Measurements from ENCODE around the gene YTHDF1.

The YTHDF1 gene

DNA sequence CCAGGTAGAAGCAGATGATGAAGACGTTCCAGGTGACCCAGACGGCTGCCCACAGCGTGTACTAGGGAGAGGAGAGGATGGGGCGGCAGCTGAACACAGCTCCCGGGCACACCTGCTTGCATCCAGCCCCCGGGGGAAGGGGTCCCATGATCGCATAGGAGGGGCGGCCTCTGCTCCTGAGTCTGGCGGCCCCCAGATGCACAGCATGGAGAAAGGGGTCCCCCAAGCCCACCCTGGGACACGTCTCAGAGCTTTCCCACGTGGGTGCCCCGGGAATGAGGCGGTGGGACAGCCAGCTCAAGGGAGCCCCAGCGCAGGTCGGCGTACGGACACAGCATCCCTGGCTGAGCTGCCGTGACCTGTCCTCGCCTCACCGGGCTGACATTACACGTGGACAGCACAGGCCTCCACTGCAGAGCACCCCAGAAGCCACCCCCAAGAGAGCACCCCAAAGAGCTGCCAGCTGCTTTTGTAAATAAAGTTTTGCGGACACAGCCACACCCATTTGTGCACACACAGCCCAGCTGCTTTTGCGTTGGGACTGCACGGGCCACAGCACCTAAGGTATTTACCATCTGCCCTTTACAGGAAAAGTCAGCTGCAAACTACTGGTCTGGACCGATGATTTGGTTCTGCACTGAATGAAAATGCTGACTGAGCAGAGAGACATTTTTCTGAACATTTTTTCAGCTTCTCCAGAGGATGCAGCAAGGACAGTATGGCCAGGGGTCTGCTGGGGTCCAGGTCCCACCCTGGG lies 33.1 kb upstream of the YTHDF1 start:
- no peak for DNase-seq (ENCODE audit: low read depth)

DNA sequence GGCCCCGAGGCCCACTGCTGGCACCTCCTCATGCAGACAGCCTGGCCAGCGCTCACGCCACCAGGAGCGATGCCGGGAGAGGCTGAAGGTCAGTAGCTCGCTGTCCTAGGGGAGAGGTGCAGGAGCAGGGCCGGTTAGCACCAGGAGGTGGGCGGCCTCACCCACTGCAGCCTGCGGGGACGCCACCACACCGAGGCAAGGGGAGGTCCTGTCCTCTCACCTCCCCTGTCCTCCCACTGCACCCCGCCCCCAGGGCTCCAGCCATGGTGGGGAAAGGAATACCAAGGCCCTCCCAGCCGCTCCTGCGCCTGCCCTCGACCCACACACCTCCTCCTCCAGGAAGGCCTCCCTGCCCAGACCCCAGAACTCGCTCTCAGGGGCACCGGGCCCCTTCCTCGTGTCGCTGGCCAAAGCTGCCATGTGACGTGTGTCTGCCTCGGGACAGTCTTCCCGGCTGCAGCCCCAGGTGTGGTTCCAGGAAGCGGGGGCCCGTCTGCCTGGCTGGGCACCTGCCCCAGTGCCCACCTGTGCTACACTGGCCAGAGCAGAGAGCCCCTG lies 31.8 kb upstream of the YTHDF1 start:
- DNase-seq (ENCODE audit: low read depth) = no peak

DNA sequence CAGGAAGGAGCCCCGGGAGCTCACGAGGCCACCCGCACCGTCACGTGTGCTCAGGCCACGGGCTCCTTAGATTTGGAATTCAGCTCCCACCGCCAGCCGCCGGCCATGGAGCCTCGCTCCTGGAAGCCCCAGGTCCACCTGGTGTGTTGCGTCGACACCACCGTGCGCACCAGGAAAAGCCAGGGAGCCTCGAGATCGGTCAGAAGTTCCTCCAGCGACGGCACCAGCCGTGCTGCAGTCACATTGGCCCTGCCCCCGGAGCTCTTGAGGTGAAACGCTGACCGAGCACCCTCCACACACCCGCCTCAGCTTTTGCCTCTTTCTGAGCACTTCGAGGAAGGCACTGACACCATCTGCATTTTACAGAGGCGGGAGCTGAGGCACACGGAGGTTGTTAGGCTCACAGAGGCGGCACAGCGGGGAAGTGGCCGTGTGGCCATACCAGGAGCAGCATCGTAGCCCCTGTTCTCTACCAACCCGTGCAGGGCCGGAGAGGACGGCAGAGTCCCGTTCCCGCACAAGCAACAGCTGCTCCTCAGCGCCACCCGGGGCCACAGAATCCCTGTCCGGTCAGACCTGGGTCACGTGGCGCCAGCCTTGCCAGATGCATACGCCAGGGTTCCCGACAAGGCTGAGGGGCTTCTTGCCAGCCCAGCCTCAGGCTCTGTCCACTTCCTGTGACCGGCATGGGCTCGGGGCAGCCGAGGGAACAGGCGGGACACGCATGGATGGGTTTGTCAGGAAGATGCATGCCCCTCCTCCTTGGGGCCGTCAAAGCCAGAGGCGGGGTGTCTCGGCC lies 30.8 kb upstream of the YTHDF1 start:
- DNase-seq (ENCODE audit: low read depth) = no peak

DNA sequence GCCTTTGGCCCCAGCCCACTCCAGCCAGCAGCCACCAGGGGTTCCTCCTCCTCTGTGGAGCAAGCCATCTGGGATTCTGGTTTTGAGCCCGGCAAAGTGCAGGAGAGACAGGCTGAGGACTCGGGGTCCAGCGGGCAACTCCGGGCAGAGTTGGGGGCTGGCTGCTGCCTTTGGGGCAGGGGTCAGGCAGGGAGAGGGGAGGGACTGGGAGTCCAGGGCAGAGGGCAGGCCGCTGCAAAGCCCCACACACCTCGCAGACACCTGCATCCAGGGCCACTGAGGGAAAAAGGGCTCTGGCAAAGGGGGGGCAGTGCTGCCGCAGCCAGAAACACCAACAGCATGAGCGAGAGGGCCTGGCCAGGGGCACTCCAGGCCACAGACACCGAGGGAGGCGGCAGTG lies 28.5 kb upstream of the YTHDF1 start:
- DNase-seq (ENCODE audit: low read depth) = no peak

DNA sequence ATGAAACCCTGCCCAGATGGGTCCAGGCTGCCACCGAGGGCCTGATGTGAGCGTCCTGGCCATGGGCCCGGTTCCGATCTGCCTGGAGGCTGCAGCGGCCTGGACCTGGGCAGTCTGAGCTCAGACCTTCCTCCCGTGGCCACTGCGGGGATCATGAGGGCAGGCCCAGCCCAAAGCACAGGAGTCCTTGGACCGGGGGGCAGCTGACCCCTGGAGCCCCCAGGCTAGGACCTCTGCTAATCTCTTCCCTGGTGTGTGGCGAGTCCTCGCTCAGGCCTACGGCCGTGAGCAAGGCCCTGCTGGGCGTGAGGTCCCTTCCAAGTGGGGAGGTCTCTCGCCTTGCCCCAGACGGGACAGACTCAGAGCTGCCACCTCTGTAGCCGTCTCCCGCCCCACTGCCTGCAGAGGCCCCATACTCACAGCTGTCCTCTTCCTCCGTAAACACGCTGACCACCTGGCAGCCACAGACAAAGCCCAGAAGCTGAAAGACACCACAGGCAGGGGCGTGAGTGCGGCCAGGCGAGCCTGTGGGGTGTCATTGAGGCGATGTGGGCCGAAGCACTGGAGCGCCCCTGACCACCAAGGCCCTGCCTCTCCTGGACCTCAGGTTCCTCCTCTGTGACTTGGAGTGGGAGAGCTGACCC lies 27.8 kb upstream of the YTHDF1 start:
- DNase-seq (ENCODE audit: low read depth) = no peak

DNA sequence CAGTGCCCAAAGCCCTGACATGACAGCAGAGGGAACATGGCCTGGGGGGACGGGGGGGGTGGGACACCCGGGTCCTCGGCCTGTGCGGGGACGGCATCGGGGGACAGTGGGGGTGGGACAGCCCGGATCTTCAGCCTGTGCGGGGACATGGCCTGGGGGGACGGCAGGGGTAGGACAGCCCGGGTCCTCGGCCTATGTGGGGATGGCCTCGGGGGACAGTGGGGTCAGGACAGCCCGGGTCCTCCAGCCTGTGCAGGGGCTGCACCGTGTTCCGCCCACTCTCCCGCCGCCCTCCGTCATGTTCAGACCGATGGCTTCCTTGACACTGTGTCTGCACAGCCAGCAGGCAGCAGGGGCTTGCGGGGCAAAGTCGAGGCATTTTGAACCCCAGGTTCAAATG lies 26.8 kb upstream of the YTHDF1 start:
- no peak for DNase-seq (ENCODE audit: low read depth)

DNA sequence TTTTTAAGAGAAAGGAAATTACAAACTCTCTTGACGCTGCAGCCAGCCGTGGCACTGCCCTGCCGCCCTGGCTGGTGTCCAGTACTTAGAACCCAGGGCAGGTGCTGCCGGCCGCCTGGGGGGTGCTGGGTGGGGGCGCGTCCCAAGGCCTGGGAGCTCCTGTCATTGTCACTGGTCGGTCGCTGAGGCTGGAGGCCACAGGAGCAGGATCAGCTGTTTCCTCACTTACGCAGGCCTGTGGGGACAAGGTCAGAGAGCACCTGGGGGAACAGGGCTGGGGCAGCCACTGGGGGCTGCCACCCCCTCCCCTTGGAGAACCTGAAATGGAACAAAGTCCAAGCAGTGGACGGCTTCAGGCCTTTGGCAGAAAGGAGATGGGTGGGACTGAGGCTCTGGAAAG lies 25.3 kb upstream of the YTHDF1 start:
- DNase-seq (ENCODE audit: low read depth) = no peak

DNA sequence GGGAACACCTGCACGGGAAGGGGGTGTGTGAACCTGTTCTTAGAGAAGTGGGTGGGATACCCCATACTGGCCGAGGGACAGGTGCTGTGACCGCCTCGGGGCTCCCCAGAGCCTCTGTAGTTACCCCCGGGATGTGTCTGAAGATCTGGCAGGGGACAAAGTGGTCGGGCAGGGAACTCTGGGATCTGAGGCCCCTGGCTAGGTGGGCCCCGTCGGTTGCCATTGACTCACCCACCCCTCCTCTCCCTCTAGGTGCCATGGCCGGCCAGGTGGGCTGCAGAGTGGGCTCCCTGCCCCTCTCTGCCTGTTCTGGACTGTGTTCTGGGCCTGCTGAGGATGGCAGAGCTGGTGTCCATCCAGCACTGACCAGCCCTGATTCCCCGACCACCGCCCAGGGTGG lies 24.1 kb upstream of the YTHDF1 start:
- DNase-seq (ENCODE audit: low read depth) = no peak

DNA sequence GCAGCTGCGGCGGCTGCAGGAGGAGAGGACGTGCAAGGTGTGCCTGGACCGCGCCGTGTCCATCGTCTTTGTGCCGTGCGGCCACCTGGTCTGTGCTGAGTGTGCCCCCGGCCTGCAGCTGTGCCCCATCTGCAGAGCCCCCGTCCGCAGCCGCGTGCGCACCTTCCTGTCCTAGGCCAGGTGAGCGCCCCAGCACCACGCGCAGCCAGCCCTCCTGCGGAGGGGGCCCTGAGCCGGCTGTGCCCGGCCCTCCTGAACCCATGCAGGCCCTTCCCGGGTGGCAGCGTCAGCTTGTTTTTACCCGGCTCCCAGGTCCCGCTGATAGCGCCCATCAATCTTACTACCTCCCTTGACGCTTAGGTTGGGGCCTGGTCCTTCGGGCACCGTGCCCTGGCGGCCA lies 23.5 kb upstream of the YTHDF1 start:
- no peak for DNase-seq (ENCODE audit: low read depth)

DNA sequence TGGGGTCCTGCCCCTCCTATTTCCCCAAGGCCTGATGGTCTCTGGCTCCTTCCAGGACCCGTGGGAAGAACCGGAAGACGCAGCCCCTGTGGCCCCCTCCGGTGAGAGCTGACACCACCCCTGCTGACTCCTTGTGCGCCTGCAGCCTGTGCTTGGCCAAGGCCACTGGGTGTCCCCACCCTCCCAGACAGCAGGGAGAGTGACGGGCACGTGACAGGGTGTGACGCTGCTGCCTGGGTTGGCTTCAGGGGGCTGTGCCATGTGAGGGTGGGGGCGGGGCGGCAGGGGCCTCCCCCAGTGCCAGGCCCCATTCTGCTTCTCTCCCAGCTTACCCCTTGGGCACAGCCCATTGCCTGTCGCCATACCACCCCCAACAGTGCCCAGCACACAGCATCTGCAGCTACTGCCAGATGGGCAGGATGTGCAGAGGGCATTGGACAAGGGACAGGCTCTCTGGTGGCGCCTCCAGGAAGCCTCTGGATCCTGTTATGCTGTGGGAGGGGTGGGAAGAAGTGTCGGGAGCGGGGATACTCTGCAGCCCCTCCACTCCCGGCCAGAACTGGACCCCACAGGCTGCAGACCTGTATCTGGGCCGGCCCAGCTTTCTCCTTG lies 22.7 kb upstream of the YTHDF1 start:
- DNase-seq (ENCODE audit: low read depth) = no peak

DNA sequence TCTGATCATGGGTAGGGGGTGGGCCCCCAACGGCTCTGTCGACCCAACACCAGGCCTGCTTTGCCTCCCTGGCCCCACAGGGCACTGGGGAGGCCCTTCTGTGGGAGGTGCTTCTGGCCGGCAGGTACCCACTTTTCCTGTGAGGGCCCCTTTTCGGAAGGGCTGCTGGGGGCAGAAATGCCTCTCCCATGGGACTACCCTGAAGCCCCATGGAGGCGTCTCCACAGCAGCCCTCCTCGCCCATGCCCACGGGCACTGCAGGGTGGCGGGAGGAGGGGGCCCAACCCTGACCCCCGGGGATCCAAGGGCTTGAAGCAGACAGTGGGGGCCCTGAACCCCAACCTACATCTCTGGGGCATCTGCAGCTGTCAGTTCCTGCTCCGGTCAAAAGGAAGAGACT lies 22.1 kb upstream of the YTHDF1 start:
- DNase-seq (ENCODE audit: low read depth) = no peak

DNA sequence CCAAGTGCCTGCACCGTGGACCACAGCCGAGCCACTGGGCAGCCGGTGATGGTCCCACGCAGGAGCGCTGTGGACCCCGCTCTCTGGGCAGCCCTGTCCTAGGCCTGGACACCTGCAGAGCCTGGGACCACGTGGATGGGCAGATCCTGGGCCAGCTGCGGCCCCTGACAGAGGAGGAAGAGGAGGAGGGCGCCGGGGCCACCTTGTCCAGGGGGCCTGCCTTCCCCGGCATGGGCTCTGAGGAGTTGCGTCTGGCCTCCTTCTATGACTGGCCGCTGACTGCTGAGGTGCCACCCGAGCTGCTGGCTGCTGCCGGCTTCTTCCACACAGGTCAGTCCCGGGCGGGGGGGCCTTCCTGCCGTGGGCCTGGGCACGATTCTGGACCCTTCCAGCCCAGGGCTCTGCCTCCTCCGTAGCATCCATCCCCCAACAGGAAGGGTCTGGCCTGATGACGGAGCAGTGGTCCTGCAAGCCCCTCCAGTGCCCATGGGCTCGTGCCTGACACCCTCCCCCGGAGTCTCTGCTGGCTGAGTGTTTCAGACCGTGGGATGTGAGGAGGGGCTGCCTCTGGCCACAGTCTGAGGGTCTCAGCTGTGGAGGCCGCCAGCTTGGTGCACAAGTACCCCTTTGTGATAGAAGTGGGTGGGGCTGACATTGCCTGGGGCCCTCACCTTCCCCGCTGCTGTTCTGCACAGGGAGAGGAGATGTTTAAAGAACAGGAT lies 20.3 kb upstream of the YTHDF1 start:
- DNase-seq (ENCODE audit: low read depth) = no peak

DNA sequence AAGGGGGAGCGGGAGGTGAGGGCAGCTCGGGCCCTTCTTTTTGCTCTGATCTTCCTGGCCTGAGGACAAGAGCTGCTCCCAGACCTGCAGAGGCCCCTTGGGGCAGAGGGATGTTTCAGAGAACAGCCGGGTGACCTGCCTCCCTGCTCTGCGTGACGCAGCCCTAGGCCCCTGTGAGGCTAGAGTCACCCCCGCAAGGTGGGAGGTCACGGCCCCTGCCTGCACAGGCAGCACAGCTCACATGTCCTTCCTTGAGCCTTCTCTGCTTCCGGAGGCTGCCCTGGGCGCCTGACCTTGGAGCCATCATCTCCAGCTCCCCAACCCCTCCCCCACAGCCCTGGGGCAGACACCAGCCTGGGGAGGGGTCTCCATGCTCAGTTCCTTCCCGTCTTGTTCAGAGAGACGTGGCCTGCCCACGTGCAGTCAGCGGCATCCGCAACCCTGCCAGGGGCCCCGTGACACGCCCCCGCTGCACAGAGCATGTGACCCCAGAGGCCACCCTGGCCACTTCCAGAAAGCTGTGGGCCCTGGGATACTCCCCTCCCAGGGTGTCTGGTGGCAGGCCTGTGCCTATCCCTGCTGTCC lies 19.6 kb upstream of the YTHDF1 start, which contains the start of gene BIRC7:
BIRC7 (plus strand) TSS at position 507 of the 585 bp plus-strand sequence. CDS start 192 bp downstream, outside the sequence.
- no peak for DNase-seq (ENCODE audit: low read depth)

DNA sequence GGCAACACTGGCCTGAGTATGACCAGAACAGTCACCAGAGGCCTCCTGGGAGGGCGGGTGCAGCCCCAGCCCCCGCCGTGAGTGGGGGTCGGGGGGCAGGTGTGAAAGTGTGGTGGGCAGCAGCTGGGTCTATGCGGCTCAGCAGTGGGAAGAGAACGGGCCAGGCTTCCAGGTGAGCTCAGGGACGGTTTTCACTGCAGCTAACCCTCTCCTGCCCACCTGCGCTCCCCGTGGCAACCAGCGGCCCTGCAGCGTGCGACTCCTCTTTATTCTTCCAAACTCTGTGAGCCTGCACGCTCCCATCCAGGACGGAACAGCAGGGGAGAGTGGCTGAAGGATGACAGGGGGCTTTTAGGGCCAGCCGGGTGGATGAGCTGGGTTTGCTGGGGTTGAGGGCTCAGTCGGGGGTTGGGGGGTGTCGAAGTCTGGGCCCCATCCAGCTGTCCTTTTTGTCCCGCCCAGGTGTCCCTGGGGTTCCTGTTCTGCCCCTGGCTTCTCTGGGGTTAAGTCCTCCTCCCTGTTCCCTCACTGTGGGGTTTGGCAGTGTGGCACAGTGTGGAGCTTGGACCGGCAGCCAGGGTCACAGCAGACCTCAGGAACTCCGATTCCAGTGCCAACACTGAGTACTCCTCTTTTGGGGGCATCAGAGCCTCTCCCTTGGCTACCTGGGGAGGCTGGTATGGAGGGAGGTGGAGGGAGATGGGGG lies 18.9 kb upstream of the YTHDF1 start:
- DNase-seq (ENCODE audit: low read depth) = no peak

DNA sequence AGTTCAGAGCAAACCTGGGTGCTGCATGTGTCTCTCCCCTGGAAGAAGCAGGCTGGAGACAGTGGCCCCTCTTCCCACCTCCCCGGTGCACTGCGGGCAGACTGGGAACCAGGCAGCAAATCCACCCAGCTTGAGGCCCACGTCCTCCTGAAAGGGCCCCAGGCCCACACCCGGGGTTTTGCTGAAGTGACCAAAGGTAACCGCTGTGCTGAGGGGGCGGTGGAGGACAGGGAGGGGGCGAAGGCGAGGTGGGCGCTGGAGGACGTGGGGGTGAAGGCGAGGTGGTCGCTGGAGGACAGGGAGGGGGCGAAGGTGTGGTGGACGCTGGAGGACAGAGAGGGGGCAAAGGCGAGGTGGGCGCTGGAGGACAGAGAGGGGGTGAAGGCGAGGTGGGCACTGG lies 18.0 kb upstream of the YTHDF1 start:
- DNase-seq (ENCODE audit: low read depth) = no peak

DNA sequence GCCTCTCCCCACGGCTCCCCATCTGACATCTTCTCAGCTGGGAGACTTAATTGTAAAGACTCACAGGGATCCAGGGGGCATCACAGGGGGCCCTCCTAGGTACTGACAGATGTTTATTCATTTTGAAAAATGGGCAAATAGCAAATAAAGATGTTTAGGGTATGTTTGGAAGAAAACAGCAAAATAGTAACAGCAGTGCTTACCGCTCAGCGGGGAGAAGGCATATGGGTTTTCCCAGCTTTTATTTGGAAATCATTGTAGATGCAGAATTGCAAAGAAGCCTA lies 17.1 kb upstream of the YTHDF1 start:
- DNase-seq (ENCODE audit: low read depth) = no peak

DNA sequence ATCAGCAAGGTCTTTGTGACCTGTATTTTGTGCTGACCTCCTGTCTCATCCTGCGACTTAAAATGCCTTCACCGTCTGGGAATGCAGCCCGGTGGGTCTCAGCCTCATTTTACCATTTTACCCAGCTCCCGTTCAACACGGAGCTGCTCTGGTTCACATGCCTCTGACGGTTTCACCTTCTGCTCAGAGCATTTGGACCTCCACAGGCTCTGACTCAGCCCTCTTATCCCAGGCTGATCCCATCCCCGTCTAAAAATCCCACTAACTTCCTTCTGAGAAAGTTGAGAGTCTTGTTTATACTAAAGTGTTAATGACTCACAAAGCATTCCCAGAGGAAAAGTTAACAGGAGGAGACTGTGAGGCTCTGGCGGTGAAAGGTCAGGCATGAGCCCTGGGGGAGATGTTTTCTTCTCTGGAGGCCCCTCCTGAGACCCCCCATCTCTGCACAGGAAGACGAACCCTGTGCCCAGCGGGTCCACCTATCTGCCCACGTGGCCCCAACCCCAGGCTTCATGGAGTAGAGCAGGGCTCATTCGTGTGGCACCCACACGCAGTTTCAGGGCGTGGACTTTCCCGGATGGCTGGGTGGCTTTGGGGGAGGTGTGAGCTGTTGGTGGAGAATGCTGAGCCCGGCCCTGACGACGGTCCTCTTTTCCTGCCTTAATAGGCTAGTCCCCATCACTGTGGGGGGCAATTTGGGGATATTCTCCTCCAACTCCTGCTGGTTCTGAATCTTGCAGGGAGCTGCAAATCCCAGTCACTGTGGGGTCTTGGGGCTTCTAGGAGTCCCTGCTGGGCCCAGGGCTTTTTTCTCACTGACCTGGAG lies 16.5 kb upstream of the YTHDF1 start:
- DNase-seq (ENCODE audit: low read depth) = no peak

DNA sequence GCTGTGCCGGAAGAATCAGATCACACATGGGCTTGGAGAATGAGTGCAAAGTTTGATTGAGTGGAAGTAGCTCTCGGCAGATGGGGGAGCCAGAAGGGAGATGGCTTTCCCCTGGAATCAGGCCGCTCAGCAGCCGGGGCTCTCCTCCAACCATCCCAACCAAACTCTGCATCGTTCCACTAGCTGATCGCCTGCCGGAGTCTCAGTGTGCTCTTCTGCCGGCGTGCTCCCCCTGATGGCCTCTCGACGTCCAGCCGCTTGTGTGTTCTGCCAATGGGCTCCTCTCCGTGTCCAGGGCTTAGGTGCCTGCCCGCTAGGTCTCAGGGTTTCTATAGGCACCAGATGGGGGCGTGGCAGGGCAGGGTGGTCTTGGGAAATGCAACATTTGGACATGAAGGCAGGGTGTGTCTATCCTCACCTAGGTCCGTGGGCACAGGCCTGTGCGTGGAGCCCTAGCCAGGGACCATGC lies 14.9 kb upstream of the YTHDF1 start:
- DNase-seq (ENCODE audit: low read depth) = no peak

DNA sequence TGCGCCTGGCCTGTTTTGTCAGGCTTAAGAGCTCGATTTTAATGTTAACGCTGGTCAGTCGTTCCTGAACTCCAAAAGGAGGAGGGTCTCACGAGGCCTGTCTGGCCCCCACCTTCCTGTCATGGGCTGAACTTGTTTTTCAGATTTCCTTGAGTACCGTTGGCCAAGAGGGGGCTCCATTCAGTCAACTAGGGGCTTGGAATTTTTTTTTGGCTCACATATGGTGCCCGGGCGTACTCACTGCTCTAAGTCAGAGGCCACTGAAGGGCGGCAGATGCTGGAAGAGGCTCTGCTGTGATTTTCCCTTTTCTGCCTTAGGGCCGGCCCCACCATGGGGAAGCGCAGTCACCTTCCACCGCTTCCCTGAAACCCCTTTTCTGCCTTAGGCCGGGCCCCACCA lies 12.9 kb upstream of the YTHDF1 start:
- DNase-seq (ENCODE audit: low read depth) = no peak

DNA sequence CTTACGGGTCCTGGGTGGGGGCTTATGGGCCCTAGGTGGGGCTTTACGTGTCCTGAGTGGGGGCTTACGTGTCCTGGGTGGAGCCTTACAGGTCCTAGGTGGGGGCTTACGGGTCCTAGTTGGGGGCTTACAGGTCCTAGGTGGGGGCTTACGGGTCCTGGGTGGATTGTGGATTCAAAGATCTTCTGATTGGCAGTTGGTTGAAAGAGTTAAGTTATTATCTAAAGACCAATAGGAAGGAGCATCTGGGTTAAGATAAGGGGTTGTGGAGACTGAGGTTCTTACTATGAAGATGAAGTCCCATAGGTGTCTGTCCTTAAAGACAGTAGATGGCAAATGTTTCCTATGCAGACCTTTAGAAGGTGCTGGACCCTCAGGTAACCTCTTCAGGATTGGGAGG lies 11.3 kb upstream of the YTHDF1 start:
- DNase-seq (ENCODE audit: low read depth) = no peak

All from stimulated activated CD8-positive, alpha-beta memory T cell treated with anti-CD3 and anti-CD28 coated beads, Interleukin-15, amount 100 ng/mL, for 24 hours (primary cell).